ENCODE measurements around the gene CELF2.

CELF2 gene

DNA sequence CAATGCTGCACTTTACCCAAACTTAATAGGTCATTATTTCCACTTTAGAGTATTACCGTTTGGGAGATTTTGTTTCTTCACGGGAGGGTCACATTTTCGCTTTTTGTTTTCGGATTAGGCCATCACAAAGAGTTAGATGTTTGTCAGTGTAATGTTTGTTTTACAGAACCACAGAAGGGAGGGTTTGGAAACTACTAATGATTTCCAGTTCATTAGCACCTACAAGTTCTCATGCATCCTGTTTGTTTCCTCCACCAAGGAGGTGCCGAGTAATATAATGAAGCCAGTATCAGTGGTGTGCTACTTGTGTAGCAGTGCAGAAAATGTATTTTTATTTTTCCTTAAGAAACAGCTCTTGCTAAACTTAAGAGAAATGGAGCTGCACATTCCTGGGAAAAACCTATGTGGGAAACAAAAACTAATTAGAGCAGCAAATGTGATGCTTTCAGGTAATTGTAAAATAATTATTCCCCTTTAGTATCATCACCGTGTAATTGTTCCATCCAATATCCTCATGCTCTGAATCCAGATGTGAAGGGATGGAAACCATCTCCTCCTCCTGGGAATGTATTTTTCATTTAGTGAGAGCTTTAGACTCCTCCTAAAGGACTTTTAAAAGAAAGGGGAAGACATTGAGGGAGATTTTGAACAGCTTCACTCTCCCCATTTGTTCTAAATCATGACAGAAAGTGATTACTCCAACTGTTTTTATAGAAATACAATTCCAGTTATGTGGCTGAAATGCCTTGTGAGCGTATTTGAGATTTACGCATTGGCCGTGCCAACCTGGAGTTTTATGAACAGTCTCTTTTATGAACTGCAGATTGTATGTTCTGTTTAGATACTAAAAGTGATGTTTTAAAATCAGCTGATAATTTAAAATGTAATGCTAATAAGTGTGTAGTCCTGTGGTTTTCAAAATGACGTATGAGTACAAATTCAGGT is 5.6 kb downstream of the CELF2 start:
- DNase-seq (ENCODE audit: low read depth in 2 of 2) = no peak

DNA sequence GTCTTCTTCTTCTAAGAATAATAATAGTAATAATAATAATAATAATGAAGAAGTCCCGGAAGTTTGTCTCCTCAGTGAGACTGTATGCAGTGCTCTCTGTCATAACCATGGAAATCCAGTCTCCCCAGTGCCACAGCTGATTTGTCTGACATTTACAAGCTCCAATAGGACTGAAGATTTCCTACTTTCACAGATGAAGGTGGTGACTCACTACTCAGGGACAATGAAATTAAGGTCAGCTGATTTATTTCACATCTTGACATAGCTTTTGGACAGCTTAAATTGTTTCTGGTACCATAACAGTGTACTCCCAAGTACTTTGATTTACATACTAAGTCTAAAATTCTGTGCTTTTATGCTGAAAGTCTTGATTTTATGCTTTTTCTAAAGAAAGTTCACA is 6.9 kb downstream of the CELF2 start:
- DNase-seq (ENCODE audit: low read depth in 2 of 2) = no peak

DNA sequence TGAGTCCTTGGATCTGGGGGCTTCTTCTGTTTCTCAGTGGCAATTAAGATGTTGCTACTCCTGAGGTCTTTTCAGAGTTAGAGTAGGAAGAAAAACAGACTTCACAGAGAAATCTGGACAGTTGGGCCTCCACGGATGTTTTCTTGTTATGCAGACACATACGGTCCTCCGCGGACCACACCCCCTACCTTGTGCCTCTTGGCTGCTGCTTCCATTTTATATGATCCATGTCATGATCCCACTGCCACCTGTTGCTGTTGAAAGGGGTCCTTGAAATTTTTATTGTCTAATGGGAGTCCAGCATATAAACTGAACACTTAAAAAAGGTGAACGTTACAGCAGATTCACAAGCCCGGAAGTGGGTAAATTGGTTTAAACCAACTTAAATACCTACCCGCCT is 8.3 kb downstream of the CELF2 start:
- DNase-seq (ENCODE audit: low read depth in 2 of 2) = no peak

DNA sequence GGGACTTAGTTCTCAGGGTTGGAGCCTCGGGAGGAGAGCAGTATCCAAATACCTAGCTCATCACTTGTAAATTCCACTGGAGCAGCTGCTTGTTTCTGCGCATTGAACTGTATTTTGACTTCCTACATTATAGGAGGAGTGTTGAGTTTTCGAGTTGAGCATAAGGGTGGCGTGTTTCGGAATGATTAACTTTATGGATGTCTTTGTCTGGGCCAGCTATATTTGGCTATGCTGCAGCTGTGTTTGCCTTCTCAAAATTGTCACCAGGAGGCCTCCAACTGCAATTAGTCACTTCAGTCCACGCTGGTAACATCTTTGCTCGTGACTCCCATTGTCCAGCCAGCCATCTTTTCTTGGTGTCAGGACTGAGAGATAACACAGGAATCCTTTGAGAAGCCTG is 9.1 kb downstream of the CELF2 start:
- no peak for DNase-seq (ENCODE audit: low read depth in 2 of 2)

DNA sequence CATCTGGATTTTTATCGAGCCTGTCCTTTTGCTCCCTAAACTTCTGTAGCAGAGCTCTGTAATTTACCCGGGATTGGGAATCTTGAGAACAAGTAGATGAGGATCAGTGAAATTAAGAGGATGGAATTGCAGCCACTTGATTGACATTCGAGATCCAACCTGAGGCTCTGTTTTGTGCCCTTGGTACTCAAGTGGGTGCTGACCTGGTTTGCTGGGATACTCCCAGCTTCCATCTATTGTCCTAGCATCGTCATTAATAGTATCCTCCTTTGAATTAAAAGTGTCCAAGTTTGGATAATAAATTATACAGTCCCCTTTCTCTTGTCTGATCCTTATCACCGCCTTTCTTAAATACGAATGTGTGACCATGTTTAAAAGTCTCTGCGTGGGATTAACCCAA is 17.1 kb downstream of the CELF2 start:
- DNase-seq (ENCODE audit: low read depth in 2 of 2) = no peak

DNA sequence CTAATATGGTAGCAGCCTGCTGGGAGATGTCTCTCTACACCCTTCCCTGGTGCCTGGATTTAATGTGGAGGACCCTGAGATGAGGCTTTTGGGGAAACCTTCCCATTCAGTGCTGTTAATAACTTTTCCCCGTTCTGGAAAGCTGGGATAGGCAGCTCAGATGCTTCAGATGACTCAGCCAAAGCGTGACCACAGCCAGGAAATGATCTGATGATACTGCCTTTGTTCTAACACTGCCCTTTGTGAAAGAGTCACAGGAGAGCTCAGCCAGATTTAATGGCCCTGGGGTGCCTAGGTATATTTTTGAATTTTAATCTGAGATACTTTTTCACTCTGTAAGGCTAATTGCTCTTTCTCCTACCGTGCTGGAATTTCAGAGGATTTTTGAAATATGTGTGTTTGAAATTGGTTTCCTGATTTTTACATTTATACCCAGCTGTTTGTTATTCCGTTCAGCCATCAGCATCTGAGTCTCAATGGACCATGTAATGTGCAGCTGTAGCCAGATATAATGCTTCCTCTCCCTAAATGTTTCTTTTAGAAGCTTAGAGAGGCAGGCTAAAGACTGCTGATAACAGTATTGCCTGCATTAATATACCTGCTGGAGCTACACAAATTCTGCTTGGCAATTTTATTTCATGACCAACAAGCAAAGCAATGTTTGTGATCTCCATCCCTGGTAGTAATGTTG is 17.8 kb downstream of the CELF2 start:
- no peak for DNase-seq (ENCODE audit: low read depth in 2 of 2)

DNA sequence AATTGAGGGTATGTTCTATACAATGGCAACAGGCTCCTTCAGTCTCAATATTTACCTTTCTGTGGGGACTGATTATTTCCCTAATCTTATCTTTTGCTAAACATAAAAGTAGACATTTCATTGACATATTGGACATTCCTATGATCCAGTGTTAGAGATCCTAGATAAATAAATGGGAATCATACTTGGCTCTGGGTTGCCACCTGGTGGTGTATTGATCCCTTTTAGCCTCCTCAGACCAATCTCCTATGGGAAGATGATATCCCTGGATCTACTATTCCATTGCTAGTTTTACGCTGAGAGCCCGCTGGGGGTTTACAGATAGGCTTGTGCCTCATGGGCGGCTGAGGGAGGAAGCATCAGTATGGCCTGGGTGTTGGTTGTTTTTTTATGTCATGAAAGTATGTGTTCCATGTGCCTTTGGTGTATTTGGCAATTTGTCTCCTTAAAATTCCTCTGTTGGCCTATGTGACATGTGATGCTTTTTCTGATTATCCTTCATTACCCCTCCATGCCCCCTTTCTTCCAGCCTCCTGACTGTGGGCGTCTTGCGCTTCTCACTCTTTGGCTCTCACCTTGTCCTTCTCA is 18.8 kb downstream of the CELF2 start:
- no peak for DNase-seq (ENCODE audit: low read depth in 2 of 2)

DNA sequence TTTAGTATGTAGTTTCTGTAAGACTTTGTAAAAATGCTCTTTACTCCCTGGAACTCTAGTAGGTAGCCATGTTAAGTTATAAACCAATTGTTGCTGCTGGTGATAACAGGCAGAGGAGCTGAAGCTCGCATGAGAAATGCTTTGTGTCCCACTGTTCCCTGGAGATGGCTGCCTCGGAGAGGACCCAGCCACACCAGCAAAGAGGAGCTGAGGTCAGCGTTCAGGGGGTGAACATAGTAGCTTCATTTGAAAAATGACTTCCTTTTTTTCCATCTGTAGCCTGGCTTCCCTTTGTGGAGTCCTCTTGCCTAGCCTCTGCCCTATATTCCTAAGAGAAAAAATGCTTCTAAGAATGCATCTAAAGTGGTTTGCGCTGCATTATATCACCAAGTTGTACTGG is 20.3 kb downstream of the CELF2 start:
- DNase-seq (ENCODE audit: low read depth in 2 of 2) = no peak

DNA sequence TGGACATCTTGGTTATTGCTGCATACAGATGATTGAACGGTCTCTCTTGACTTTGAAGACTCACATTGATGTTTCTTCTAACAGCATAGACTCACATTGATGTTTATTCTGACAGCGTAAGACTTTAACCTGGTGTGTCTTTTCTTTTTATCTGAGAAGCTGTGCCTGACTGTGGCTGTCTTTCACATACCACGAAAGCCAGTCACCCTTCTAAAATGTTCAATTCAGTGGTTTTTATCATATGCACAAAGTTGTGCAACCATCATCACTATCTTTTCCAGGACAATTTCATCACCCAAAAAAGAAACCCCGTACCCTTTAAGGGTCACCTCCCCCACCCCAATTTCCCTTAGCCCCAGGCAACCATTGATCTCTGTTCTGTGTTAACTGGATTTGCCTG is 24.7 kb downstream of the CELF2 start:
- DNase-seq (ENCODE audit: low read depth in 2 of 2) = no peak

DNA sequence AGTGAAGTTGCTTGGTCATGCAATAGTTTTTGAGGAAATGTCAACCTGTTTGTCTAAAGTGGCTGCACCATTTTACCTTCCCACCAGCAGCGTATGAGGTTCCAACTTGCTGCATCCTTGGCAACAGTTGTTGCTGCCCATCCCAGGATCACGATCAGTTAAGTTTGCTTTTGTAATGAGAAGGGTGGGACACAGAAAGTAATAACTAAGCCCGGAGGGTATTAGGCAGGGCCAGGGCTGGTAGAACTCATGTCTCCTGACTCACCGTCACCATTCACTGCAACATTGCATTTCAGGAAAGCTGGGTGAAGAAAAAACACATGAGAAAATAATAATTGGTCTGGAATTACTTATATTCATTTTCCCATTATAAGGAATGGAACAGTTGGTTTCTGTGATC is 25.4 kb downstream of the CELF2 start:
- no peak for DNase-seq (ENCODE audit: low read depth in 2 of 2)

DNA sequence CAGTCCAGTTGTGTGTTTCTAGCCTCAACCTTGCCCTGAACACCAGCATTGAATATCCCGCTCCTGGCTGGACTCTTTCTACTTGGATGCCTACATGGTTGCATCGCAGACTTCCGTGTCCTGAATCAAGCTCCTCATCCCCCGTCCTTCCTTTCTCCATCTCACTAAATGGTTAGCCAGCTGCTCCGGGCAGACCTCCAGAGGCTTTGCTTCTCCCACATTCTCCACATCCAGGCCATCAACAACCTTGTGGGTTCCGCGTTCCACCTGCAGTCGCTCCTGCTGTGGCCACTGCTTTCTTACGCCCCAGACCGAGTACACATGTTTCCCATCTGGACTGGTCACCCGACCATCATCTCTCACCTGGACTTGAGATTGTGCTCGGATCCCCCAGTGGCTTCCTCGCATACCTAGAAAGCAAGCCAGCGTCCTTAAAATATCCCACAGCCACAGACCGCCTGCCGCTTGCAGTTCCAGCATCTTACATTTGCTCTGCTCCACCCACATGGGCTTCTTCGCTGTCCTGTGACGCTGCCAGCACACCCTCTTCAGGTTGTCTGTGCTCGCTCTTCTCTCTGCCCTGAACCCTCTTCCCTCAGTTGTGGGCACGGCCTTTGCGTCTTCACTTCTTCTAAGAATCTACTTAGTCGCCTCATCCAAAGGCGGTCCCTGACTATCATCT is 25.9 kb downstream of the CELF2 start:
- no peak for DNase-seq (ENCODE audit: low read depth in 2 of 2)

DNA sequence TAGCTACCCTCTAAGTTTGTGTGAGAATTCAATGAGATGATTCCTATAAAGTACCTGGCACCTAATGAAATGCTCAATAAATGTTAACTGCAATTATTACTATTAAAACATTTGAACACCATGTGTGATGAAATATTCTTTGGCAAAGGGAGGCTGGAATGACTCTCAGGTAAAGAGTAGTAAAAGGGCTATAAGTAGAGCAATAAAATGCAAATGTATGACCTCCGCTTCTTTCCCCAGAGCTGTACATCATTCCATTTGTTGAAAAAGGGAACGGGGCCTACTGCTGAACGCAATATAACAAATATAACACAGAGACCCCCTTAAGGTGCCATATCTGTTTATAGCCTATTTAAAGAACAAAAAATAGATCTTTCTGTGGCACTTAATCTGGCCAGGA is 27.8 kb downstream of the CELF2 start:
- DNase-seq (ENCODE audit: low read depth in 2 of 2) = no peak

DNA sequence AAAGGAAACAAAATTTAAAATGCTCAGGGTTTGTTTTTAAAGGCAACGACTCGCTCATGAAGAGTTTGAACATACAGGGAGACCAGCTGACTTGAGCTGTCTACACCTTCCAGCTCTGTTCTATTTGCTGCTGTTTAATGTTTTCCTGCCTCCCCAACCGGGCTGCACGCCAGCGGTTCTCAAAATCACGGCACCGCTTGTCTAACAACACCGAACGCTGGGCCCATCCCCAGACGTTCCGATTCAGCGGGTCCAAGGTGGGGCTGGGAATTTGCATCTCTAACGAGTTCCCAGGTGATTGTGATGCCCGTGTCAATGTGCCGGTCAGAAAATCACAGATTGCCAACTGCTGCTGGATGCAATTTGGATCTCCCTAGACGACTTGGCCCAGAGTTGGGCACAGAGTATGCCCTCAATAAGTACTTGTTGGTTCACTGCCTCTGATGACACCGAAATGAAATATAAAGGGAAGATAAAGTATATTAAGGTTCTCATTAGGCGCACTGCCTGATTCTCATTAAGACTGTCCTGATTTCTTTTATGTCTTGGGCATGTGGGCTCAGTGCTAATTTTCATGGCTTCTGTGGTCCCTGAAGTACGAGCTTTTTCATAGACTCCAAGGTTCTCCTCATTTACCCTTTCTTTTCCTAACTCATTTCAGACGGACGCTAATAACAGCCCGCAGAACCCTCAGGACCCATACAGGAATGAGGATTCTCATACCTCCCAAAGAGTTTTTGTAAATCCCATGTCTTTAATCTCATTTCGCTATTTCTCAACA is 28.5 kb downstream of the CELF2 start:
- DNase-seq (ENCODE audit: low read depth in 2 of 2) = no peak

DNA sequence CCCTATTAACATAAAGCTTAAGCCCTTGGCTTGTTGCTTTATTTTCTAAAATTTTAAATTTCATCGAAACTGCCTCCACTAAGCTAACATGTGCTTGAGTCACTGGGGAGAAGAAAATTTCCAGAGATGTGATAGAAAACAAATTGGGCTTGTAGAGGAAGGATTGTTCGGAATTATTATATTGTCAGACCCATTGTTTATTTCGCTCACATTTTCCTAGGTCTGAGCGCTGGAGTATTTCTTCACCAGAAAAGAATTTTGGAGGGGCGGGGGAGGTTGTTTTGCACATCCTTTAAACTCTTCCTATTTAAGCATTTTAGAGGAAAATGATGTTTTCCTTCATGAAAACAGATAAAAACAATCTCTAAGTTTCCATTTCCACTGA is 29.1 kb downstream of the CELF2 start:
- no peak for DNase-seq (ENCODE audit: low read depth in 2 of 2)

DNA sequence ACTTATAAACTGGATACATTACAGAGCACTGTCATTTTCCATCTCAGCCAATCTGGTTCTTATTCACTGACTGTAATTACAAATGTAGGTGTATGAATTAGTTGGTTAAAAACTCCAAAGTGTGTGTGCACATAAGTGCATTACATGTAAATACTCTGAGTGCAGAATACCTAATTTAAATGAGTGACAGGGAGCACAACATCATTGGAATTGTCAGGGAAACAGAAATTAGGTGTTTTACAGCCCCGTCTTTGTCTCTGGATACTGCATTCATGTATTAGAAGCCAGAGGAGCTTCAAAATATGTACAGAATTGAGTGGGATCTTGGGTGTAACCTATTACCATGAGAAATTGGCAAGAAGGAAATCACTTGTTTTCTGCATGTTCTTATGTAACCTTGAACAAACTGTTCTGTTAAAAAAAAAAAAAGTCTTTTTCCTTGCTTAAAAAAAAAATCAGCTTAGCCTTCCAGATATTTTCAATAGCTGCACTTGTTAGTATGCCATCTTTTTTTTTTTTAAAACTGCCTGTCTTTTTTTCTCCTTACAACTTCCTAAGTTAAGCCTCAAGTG is 31.1 kb downstream of the CELF2 start:
- no peak for DNase-seq (ENCODE audit: low read depth in 2 of 2)

DNA sequence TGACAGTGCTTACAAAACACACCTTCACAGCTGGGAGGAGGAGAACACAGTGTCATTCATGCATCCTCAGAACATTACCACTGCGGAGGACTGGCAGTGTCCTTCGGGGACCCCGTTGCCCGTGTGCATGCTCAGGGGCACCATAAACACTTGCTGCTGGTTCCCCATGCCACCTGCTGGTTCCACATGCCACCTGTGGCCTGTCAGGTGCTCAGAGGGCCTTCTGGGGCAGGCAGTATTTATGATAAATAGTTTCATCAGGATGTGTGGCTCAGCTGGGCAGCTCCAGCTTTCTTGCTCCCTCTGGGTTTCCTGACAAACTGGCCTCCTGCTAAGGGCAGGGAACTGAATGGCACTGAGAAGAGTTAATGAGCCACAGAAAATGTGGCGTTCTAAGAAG is 32.1 kb downstream of the CELF2 start:
- no peak for DNase-seq (ENCODE audit: low read depth in 2 of 2)

DNA sequence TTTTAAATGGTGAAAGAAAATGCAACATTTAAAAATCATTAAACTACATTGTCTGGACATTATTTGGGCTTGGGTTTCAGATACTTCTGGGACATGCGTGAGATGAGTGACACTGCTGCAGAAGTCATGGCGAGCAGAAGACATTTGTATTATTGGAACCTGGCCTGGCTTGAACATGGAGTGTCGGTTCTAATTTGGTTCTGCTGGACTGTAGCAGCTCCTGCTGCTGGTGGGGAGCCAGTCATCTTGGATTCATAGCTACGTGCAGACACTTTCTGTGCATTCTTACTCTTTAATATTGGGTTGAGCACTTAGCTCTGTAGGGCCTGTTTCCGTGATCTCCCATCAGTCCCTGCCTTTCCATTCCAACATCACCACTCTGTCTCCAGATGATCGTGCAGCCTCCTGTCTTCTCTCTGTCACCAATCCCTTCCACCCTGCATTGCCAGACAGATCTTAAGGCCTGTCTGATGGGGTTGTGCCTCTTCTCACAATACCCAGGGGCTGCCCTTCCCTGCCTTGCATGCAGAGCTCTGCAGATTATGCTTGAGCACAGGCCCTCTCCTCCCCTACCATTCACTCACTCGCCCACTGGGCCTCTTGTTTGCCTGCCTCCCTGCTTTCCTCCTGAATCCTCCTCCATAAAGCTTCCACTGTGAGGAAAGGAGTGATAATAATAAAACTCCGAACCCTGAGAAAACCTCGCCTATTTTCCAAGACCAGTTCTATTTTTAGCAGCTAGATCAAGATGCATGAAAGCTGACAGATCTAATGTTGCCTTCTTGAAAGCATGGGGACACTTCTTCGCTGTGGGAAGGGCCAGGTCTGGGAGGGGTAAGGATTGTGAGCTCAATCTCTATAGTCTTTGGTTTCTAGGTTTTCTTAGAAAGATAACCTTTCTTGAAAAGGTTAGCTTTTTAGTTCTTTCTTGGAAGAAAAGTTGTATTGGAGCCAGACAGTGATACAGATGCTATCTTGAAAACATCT is 32.9 kb downstream of the CELF2 start:
- no peak for DNase-seq (ENCODE audit: low read depth in 2 of 2)

DNA sequence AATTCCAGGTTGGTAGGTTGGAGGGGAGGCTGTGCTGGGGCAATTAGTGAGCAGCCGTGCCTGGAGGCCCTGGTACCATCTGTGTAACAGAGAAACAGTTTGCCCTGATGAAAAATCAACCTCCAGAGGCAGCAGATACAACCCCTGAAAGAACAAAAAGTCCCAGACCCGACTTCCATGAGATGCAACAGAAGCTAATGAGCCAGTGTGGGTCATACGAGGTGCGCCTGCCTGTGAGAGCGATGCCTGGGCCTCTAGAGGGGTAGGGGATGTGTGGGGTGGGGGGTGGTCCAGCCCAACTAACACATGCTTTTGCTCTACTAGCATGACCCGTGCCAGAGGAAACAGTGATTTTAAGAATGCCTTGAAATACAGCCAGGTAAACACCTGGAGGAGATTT is 39.3 kb downstream of the CELF2 start:
- DNase-seq (ENCODE audit: low read depth in 2 of 2) = no peak

DNA sequence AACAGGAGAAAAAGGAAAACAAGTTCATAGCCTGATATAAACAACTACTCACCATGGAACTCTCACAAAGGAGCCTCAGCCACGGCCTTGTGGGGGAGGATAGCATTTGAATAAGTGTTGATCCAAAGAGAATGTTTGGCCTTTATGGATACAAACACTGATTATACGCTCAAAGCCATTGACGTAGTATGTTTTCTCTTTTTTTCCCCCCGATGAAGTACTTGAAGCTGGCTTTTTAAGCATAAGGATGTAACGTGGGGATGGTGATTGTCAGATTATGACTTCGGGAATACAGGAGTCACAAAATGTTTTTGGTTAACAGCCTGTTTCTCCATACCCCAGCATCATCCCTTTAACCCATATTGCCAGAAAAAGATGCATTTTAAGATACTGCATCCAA is 39.8 kb downstream of the CELF2 start:
- DNase-seq (ENCODE audit: low read depth in 2 of 2) = no peak

DNA sequence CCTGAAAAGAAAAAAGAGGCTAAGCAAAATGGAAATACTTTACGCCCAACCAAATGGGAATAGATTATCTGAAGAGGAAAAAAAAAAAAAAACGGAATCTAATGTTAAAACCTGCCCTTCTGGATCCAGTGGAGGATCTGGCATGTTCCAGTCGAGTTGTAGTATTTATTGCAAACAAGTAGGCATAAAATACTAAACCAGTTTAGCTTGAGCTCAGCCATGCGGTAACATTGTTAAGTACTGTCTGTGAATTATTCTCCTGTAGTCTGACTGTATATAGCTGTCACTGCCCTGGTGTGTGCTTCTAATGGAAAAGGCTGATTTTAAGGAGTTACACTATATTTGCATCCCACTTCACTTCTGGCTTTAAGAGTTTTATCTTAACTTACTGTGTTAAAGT is 40.3 kb downstream of the CELF2 start:
- no peak for DNase-seq (ENCODE audit: low read depth in 2 of 2)
